Measurements from ENCODE around the gene SLIT3.
A peak's percentile ranks its signal among the peaks of the same experiment; 100 is the strongest.

The SLIT3 gene

DNA sequence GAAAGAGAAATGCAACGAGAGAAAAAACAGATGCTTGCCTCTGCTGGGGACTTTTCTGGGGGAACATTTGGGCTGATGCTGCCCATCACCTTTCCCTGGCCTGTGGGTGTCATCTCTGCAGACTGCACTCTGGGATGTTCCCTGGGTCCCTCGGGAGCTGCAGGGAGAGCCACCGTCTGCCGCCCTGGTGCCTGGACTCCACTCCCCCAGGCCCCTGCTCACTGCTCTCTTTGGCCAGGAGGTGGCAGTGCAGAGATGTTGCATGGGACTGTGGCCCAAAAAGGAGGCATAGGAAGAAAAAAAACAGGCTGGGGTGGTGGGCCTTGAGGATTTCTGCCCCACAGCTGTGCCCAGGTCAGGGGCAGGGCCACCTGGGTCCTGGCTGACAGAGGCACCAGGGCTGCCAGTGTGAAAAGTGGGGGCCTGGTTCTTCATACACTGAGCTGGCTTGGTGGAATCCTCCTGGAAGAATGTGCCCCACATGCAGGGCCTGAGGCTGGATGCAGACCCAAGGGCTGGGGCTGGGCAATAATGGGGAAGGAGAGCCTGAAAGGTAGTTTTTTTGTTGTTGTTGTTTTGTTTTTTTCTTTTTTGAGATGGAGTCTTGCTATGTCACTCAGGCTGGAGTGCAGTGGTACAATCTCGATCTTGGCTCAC is 353.6 kb downstream of the SLIT3 start:
- DNase-seq: peak in 1 of 3 experiments; percentile 50

DNA sequence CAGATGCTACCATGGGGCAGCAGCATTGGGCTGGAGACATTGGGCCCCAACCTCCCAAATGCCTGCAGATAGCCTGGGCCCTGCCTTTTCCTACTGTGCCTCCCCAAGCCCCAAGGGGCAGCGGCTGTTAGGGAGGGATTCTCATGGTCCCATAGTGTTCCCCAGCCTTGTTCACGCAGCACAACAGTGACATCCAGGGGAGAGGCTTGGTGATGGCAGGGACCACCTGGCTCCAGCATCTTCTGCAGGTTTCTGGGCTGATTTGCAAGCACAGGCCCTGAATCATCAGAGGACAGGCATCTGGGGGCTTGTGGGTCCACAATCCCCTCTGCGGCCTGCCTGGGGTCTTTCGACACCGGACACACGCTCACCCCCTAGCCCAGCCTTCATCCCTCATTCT is 354.6 kb downstream of the SLIT3 start:
- peak in 1 of 3 experiments; percentile 2 for DNase-seq

DNA sequence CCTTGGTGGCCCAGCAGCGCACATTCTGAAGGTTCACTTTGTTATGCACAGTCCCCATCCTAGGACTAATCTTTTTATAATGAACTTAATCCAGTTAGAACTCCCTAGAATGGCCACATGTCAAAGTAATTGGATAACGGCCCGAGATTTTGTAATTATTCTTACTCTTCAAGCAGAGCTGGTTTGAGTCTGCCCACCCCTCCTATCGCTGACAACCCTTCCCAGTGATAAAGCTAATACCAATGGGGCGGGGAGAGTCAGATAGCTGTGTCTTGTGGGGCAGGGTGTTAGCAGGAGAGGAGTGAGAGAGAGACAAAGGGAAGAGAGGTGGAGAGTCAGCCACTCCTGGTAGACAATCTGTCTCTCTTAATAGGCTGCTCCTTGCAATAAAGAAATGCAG is 356.9 kb downstream of the SLIT3 start:
- DNase-seq: peak in 1 of 3 experiments; percentile 4

DNA sequence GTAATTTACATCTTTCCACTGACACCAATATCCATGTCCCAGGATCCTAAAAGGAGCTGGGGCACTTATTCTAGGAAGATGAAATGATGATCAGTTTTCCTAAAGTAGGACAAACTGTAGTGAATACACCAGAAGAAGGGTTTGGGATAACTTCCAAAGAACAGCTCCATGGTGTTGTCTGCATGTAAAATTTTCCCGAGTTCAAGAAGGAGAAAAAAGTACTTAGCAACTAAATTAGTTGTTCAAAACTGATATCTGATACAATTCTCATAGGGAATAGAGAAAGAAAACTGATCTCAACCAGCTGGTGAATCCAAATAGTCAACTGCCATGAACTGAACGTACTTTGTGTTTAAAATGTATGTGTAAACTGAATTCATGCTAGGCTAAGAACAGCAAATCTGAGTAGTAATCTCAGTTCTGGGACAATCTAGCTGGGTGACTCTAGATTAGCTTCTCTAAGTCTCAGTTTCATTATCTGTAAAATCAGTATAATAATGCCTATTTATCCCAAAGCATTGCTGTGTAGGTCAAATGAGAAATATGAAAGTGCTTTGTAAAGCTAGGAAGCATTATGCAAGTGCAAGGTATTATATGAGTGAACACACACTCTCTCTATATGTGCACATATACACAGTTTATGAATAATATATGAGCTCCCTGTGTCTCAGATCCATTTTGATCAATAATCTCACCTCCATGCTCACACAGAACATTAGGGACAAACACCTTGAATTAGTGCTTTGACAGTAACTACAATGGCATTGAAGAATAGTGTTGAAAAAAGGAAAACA is 357.7 kb downstream of the SLIT3 start:
- DNase-seq: no peak

DNA sequence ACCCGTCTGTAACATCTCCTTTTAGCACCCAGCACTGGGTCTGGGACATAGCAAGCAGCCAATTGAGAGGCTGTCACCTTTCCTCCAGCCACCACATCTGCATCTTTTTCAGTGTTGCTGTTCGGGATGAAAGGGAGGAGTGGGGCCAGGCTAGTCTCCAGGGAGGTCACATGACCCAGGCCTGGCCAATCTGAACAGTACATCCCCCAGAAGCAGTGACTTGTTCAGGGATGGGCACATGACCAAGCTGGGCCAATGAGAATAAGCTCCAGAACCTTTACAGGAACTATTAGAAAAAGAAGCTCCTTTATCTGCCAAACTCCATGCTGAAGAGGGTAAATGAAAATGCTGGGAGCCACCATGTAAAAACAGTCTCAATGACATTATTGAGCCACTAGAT is 359.0 kb downstream of the SLIT3 start:
- DNase-seq: no peak

DNA sequence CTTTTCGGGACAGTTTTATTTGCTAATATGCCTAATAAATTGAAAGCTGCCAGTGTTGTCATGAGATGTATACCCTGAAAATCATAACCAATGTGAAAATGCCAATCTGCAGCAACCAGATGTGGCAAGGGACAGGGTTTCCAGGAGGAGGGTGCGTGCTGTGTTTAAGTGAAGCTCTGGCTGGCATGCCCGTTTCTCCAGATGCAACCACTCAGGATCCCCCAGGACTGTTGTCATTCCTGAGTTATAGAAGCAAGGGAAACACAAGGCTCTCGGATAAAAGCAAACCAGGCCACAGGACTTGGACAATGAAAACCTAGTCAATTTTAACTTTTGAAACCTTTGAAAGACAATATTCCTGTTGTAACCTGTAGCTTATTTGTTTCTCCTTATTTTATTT is 360.2 kb downstream of the SLIT3 start:
- DNase-seq: no peak

DNA sequence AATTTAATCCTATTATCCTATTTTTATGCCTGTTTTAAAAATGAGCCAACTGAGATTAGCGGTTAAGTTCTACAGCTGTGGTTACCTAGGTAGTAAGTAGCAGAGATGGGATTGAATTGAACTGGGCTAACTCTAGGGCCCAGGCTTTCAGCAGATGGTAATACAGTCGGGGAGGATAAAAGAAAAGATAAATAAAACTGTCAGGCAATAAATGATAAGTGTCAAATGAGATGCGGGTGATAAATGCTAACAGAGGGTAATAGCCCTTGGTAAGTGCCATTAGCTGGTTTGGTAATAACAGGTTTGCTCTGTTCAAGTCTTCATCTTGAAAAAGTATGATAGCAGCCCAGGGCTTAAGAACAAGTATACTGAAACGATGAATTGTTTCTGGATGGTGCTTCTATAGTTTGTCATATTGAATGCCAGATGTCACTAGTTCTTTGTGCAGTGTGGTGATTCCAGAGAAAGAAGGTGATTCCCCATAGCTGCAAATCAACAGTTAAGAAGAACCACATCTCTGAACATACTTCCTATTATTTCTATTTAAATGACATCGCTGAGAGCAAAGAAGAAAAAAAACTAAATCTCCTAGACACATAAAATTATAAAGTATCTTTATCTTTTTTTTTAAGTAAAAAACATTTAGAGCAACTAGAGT is 360.9 kb downstream of the SLIT3 start:
- peak in 2 of 3 experiments; percentile 66 to 82 for DNase-seq

DNA sequence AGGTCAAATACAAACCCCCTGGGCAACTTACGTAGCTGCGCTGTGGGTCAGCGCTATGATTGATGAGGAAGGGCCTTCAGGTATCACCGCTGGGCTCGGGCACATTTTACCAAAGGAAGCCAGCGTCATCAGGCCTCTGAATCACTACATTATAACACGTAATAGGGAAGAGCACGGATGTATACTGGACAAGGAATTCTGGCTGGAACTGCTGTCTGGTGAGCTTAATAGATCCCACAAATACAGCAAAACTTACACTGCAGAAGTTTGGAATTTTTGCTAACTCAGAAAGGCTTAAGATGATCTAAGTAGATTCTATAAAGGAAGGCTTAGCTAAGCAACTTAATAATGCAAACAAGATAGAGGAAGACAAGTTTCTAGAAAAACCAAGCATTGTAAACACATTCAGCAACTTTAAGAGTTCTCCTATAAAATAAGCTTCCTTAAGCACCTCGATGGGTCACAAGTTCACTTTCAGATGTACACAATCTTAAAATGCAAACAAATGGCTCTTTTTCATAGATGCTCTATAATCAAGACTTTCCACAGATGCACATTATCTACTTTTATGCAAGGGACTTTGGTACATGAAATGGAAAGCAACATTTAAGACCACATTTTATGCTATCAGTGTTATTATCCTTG is 361.7 kb downstream of the SLIT3 start:
- DNase-seq: no peak

DNA sequence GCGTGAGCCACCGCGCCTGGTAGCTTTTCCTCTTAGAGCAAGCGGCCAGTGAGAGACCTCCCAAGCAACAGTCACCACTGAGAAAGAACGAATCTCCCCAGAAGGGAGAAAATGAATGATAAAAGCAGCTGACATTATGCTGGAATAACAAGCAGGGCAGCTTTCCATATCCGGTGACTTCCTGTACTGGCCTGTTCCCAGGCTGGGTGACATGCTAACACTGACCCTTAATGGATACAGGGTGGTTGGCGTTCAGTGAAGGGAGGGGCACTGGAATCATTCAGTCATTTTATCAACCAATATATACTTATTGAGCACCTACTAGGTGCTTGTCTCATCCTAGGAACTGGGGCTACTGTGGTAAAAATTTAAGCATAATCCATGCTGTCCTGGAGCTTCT is 364.4 kb downstream of the SLIT3 start:
- no peak for DNase-seq

DNA sequence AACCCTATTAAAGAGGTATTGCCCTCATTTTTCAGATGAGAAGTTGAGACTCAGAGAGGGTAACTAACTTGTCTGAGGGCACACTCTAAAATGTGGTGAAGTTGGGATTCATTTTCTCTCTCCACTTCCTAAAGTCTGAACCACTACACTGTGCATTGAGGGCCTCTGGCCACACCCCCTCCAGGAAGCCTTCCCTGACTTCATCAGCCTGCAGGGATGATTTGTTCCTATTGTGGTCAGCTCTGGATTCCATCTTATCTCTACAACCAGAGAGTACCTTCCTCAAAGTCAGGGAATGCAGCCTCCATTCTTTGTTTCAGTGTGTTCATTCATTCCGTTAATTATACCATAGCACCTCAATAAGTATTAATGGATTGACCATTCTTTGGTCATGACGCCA is 365.8 kb downstream of the SLIT3 start:
- no peak for DNase-seq

DNA sequence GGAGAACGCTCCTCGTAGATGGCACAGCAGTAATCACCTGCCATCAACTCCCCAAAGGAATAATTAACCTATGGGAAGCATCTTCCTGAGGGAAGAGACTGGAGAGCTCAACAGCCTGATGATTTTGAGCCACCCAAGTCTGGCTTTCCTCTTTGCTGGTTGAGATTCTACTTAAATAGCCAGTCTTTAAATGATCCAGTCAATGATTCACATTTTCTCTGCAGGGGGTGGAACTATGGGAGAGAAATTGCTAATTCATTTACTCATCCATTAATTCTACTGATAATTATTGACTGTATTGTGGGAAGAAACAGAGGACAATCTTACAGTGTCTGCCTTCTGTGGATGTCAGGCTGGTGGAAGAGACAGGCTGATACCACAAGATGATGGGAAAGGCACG is 366.8 kb downstream of the SLIT3 start:
- DNase-seq: no peak

DNA sequence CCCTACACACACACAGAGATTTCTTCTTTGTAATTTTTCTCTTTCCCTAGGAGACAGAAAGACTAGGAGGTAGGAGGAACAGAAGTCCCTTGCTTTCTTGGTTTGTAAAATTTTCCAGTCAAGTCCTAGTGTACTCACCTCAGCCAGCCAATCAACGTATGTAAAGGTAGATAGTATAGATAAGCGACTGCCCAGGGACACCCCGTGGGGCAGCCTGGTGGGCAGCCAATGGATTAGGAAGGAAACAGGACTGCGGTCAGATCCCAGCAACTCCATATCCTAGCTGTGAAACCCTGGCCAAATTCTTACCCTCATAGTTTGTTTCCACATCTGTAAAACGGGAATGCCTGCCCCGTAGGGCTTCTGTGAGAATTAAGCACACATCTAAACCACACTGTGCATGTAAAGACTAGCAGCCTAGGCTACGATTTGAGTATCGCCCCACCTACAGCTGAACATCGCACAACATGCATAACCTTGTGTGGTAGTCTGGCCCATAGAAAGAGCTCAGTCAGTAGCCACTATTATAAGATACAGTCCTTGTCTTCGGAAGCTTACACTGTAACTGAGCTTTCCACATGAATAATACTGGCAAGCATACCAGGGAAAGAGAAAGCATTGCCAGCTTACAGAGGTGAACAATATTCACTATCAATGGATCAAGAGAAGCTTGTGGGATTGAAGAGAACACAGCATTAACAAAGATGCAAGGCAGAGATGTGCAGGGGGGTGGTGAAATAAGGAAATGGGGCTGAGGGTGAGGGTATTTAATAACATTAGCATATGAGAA is 368.3 kb downstream of the SLIT3 start:
- no peak for DNase-seq

DNA sequence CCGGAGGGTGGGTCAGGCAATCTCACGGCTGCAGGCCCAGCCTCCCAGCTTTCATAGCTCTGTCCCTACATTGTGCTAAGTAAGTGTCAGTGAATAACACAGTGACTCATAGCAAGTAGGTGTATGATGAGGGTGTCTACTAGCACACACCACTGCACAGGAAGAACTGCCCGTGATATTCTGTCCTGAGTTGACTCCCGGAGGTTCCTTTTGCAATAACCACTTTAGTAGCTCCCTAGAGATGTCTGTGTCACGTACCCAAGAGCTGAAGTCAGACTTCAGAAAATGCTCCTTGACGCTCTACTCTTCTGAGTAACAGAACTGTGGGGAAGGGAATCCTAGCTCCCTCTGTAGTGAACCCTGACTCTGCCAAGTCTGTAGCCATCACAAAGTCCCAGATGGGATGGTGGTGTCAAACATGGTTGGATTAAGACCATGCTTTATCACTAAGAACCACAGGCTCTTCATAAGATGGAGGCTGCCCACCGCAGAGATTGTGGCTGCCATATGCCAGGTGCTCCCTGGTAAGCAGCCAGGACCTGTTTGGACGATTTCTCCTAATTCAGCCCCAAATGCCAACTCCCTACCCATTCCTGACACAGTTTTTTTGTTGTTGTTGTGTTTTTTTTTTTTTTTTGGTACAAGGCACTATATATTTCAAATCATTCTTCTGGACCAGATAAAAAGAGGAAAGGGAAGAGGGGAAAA is 369.1 kb downstream of the SLIT3 start:
- DNase-seq: no peak

DNA sequence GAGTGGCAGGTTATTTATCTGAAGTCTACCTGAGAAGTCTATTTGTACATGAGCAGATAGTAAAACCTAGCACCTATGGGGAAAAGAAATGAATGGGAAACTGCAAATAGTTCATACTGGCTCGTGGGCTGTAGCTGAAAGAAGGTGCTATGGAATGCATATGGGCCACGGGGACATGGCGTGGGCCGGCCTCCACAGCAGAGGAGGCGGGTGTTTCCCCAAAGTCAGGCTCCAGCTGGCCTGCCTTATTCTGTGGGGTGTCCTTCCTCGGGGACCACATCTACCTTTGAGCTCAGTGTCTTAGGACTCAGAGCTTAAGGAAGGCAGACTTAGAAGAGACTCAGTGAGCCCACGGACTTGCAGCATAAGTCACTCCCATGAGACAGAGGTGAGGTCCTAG is 371.3 kb downstream of the SLIT3 start:
- DNase-seq: no peak

DNA sequence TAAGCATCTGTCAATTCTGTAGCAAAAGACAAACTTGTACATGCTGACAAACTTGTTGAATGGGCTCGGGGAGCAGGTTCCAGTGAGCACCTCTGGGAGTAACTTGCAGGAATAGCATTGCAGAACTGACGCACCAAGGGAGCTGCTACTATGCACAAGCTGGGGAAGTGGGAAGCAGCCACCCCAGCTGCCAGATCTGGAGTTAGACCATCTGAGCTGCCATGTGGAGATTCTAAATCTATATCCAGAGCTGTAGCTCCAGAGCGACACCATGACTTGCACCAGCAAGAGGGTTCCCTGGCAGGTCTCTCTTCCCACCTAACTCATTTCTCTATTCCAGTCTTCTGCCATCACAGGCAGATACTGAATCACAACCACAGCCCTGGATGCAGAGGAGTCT is 375.8 kb downstream of the SLIT3 start:
- DNase-seq: no peak

DNA sequence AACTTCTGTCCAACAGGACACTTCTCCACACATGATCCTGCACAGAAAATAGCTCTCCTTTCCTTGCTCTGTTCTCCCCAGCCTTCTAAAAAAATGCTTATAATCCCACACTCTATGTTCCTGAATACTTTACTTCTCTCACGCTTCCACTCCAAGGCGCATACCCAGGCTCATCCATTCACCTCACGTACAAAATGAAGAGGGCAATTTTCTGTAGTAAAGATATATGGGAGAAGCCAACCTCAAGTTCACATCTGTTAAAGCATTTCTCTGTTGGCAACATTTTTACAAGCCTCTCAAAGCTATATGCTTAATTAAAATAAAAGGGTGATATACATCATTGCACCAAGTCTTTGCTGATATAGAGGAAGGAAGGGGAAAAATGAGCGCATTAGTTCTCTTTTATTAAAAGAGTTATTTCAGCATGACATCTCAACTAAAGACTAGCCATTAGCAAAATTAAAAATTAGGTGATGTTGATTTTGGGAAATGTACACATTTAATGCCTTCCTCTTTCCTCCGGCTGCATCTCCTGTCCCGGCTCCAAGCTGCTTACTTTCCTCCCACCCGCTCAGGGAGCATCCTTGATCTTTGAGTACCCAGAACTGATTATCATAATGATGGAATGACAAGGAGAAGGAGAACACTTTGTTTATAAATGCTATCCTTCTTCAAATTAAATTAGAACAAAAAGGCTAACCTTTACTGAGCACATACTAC is 379.6 kb downstream of the SLIT3 start:
- no peak for DNase-seq

DNA sequence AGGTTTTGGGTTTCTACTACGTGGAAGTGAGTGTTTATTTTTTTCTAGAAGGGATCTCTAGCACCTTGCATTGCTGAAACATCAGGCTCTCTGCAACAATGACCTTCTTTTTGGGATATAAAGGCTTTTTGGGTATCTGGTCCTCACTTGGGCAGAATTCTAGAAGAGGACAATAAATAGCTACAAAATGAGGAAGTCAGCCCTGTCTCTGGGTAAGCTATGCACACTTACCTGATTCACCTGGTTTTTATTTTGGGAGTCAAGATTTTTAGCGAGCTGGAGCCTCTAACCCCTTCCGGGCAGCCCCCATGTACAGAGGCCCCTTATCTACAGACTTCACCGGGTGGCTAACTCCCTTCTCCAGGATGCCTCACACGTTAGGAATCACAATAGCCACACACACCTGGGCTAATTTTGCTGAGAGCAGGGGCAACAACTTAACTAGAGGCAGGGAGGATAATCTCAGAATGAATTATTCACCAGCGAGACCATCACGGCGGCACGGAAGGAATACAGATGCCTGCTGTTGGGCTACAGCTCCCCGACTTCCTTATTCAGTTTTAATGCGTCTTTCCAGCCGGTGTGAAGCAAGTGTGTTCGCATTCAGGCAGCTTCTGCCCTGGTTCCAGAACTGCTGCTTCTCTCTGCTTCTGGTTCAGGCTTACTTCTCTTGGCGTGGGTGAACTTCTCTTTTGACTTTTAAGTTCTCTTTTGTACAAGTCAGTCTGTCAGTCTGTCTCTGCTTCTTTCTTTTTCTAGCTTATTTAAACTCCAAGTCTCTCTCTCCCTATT is 380.7 kb downstream of the SLIT3 start:
- DNase-seq: no peak

DNA sequence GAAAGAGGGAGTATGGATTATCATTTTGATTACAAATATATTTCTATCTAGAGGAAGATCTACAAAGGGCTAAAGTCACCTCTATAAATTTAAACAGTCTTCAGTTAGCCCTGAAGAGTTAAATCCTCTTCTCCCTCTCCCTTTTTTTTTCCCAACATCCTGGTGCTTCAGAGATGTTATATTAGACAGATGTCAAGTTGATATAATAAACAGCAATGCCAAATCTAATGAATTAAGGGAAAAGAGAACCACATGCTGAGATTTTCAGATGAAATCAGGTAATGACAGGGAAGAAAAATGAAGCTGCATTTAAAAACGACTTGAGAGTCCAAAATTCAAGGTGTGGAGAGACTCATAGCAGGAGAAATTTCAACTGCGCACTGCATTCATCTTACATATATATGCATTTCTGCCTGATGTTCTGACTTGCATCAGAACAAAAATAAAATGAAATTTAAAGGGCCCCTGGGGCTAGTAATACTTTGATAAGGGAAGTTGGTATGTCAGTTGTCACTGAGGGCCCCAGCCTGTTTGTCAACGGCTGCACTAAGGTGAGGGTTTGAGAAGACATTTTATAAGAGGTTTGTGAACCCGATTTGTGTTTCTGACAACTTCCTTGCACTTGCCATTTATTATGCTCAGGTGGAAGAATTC is 382.9 kb downstream of the SLIT3 start:
- DNase-seq: no peak

DNA sequence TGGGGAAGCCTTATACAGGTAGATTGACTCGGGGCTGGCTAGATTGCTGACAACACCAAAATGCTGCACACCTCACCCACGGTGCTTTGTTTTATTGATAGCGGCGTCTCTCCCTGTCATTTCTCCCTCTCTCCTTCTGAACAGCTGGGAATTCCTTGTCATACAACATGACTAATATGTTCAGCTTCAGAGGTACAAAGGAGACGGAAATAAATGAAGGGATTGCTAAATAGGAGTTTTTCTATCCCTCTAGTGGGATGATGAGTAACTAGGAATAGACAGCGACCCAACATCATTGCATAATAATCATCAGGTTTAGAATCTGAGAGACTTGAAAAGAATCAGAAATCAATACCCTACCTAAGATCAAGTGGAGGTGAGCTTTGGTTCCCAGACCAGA is 384.1 kb downstream of the SLIT3 start:
- DNase-seq: no peak

DNA sequence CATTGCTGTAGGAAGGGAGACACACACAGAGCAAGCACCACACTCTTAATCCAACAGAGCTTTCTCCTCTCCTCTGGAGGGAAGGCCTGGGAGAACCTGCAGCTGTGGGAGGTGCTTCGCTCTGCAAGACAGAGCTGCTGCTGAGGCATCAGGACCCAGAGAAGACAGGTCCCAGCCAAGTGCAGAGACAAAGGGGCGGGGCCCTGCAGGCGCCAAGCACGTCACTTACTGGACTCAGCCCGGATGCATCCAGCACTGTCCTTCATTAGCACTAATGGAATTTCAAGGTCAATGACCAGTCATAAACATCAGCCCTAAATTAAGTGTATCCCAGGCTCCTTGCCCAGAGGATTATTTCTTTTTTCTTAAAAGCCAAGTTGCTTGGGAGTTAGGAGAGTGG is 384.7 kb downstream of the SLIT3 start:
- no peak for DNase-seq
